Mesenchymal stem cell (in vitro differentiated cells and primary cell): ENCODE results near the gene PPP1R26.

ENCODE experiments used
- DNase-seq: peaks from one replicate; pipeline ENCODE4 v3.0.0-alpha.2; 2013
- H2AFZ ChIP-seq: one replicate; pipeline ENCODE4 v1.6.1; 2013; ENCODE audit warnings: low read depth, mild to moderate bottlenecking, control low read depth, inconsistent platforms, low read length, moderate library complexity
- H2AK5ac ChIP-seq: 2 replicates; pipeline ENCODE4 v1.6.1; 2013; ENCODE audit warnings: low read length, moderate library complexity, mild to moderate bottlenecking, inconsistent platforms; ENCODE audit not compliant: severe bottlenecking
- H2BK120ac ChIP-seq: one replicate; pipeline ENCODE4 v1.6.1; 2013; ENCODE audit warnings: low read depth, mild to moderate bottlenecking, inconsistent platforms, low read length, moderate library complexity
- H2BK12ac ChIP-seq, 2 experiments: one replicate each; pipeline ENCODE4 v1.6.1; 2013; ENCODE audit warnings: inconsistent platforms in 2 of 2, low read length in 2 of 2, mild to moderate bottlenecking in 2 of 2, moderate library complexity in 2 of 2, control low read depth in 1 of 2
- H2BK15ac ChIP-seq: one replicate; pipeline ENCODE4 v1.6.1; 2013; ENCODE audit warnings: mild to moderate bottlenecking, low read depth, inconsistent platforms; ENCODE audit not compliant: poor library complexity, severe bottlenecking
- H2BK5ac ChIP-seq: 2 replicates; pipeline ENCODE4 v1.6.1; 2013; ENCODE audit warnings: low read depth, mild to moderate bottlenecking, low read length, control low read depth, inconsistent platforms; ENCODE audit not compliant: poor library complexity, severe bottlenecking
- H3K14ac ChIP-seq, 2 experiments: one replicate each; pipeline ENCODE4 v1.6.1; 2013; ENCODE audit warnings: inconsistent platforms in 2 of 2, low read length in 2 of 2, control low read depth in 1 of 2, mild to moderate bottlenecking in 1 of 2, moderate library complexity in 1 of 2
- H3K18ac ChIP-seq, 2 experiments: one replicate each; pipeline ENCODE4 v1.6.1; 2013; ENCODE audit warnings: inconsistent platforms in 2 of 2, low read length in 2 of 2, control low read depth in 1 of 2, low read depth in 1 of 2, mild to moderate bottlenecking in 1 of 2
- H3K23ac ChIP-seq, 2 experiments: one replicate each; pipeline ENCODE4 v1.6.1; 2013; ENCODE audit warnings: inconsistent platforms in 2 of 2, low read length in 2 of 2, mild to moderate bottlenecking in 2 of 2, moderate library complexity in 2 of 2, control low read depth in 1 of 2
- H3K27ac ChIP-seq: 2 replicates; pipeline ENCODE4 v1.5.1; 2013; ENCODE audit warnings: mild to moderate bottlenecking, moderate library complexity, low read length, control low read depth, inconsistent platforms; ENCODE audit not compliant: poor library complexity, severe bottlenecking
- H3K27me3 ChIP-seq, 2 experiments: 2 replicates each; pipeline versions ENCODE4 v1.6.1 to v1.7.0; 2013; ENCODE audit warnings: low read length in 2 of 2, mild to moderate bottlenecking in 2 of 2, moderate library complexity in 2 of 2, control low read depth in 1 of 2, inconsistent platforms in 1 of 2; ENCODE audit not compliant: control insufficient read depth in 1 of 2, insufficient read depth in 1 of 2
- H3K36me3 ChIP-seq, 2 experiments: 2 replicates each; pipeline versions ENCODE4 v1.6.1 to v1.7.0; 2013; ENCODE audit warnings: low read length in 2 of 2, control low read depth in 1 of 2, inconsistent platforms in 1 of 2, low read depth in 1 of 2, mild to moderate bottlenecking in 1 of 2; ENCODE audit not compliant: insufficient read depth in 2 of 2, control insufficient read depth in 1 of 2
- H3K4ac ChIP-seq, 2 experiments: one replicate each; pipeline ENCODE4 v1.6.1; 2013; ENCODE audit warnings: inconsistent platforms in 2 of 2, low read length in 2 of 2, mild to moderate bottlenecking in 2 of 2, moderate library complexity in 2 of 2, control low read depth in 1 of 2, low read depth in 1 of 2
- H3K4me1 ChIP-seq: 2 replicates; pipeline ENCODE4 v1.6.1; 2013; ENCODE audit warnings: low read depth, low read length, control low read depth; ENCODE audit not compliant: control insufficient read depth, insufficient read depth
- H3K4me2 ChIP-seq: 2 replicates; pipeline ENCODE4 v1.6.1; 2013; ENCODE audit warnings: low read length, mild to moderate bottlenecking, inconsistent platforms; ENCODE audit not compliant: poor library complexity, severe bottlenecking
- H3K4me3 ChIP-seq, 2 experiments: 2 replicates each; pipeline versions ENCODE4 v1.5.1 to v1.7.0; 2013; ENCODE audit warnings: low read length in 2 of 2, mild to moderate bottlenecking in 2 of 2, control low read depth in 1 of 2, low read depth in 1 of 2; ENCODE audit not compliant: insufficient read depth in 1 of 2
- H3K79me1 ChIP-seq: replicated peaks from 2 replicates; pipeline ENCODE4 v1.6.1; 2013; ENCODE audit warnings: mild to moderate bottlenecking, control low read depth, low read length, inconsistent platforms; ENCODE audit not compliant: poor library complexity, severe bottlenecking
- H3K9ac ChIP-seq: 2 replicates; pipeline ENCODE4 v1.7.0; 2013; ENCODE audit warnings: mild to moderate bottlenecking, low read length, moderate library complexity
- H3K9me3 ChIP-seq: 2 replicates; pipeline ENCODE4 v1.7.0; 2013; ENCODE audit warnings: mild to moderate bottlenecking, low read length; ENCODE audit not compliant: control insufficient read depth
- H4K8ac ChIP-seq: one replicate; pipeline ENCODE4 v1.6.1; 2013; ENCODE audit warnings: inconsistent platforms, mild to moderate bottlenecking, low read length, moderate library complexity
- H4K91ac ChIP-seq: one replicate; pipeline ENCODE4 v1.6.1; 2013; ENCODE audit warnings: mild to moderate bottlenecking, low read length, inconsistent platforms
- WGBS: methylation state at CpG from one replicate; pipeline ENCODE4 v1.1.7; 2013; ENCODE audit warnings: mixed read lengths; 5-methylcytosine and 5-hydroxymethylcytosine counted together

PPP1R26 gene

GRCh38 chr9:135442075-135442474 lies 37.5 kb upstream of the PPP1R26 start:
- H3K36me3 ChIP-seq = no peaks in the 10 kb centered on the region
- H3K4me2 ChIP-seq = no peak overlapping the region
- H2BK15ac ChIP-seq = no peak overlapping the region
- peaks cover 0 to 32% of the 10 kb centered on the region in 2 experiments for H3K27me3 ChIP-seq
- H3K4me1 ChIP-seq = no peaks in the 10 kb centered on the region
- H2BK5ac ChIP-seq = no peak overlapping the region
- no peak overlapping the region for H2AK5ac ChIP-seq
- H3K4ac ChIP-seq = no peak overlapping the region
- 91% methylated on average over 10 of the region's 10 CpGs for WGBS
- no peak overlapping the region for H3K18ac ChIP-seq
- no peak overlapping the region for H2BK120ac ChIP-seq
- no peak overlapping the region for H2AFZ ChIP-seq
- no peak overlapping the region for H4K8ac ChIP-seq
- no peak overlapping the region for H4K91ac ChIP-seq
- no peak overlapping the region for H3K23ac ChIP-seq
- H3K4me3 ChIP-seq = no peak overlapping the region
- H3K9ac ChIP-seq = no peak overlapping the region
- H3K27ac ChIP-seq = no peak overlapping the region
- no peaks in the 10 kb centered on the region for H3K79me1 ChIP-seq
- no peaks in the 10 kb centered on the region for H3K9me3 ChIP-seq
- no peak overlapping the region for H2BK12ac ChIP-seq
- H3K14ac ChIP-seq = no peak overlapping the region
- DNase-seq = no peak

- Histone ChIP-seq H2BK12ac (no peak overlapping the region), H3K4me1 (no peaks in the 10 kb centered on the region), H2BK5ac (no peak overlapping the region), H3K14ac (no peak overlapping the region), H2AFZ (no peak overlapping the region), H4K91ac (no peak overlapping the region), H3K18ac (no peak overlapping the region), H3K36me3 (no peaks in the 10 kb centered on the region), H3K4me3 (no peak overlapping the region), H3K4ac (no peak overlapping the region), H3K27ac (no peak overlapping the region), H3K27me3 (peaks cover 0 to 32% of the 10 kb centered on the region in 2 experiments), H3K23ac (no peak overlapping the region), H3K9me3 (no peaks in the 10 kb centered on the region), H3K9ac (no peak overlapping the region), H4K8ac (no peak overlapping the region), H3K4me2 (no peak overlapping the region), H2AK5ac (no peak overlapping the region), H2BK120ac (no peak overlapping the region), H2BK15ac (no peak overlapping the region), H3K79me1 (no peaks in the 10 kb centered on the region)
- WGBS = 80% methylated on average over 28 of the region's 28 CpGs
- no peak for DNase-seq
Observed at GRCh38 chr9:135443797-135444425, 35.7 kb upstream of the PPP1R26 start.

- H4K8ac ChIP-seq = no peak overlapping the region
- H2BK120ac ChIP-seq = no peak overlapping the region
- peaks cover 0 to 22% of the 10 kb centered on the region in 2 experiments for H3K27me3 ChIP-seq
- H3K79me1 ChIP-seq = no peaks in the 10 kb centered on the region
- no peak for DNase-seq
- 74% methylated on average over 12 of the region's 12 CpGs for whole genome bisulfite sequencing
- no peaks in the 10 kb centered on the region for H3K36me3 ChIP-seq
- H3K9ac ChIP-seq = no peak overlapping the region
- no peak overlapping the region for H2BK15ac ChIP-seq
- no peak overlapping the region for H2BK12ac ChIP-seq
- H3K27ac ChIP-seq = no peak overlapping the region
- no peak overlapping the region for H3K4me3 ChIP-seq
- H3K18ac ChIP-seq = no peak overlapping the region
- no peaks in the 10 kb centered on the region for H3K4me1 ChIP-seq
- H3K23ac ChIP-seq = no peak overlapping the region
- H3K4ac ChIP-seq = no peak overlapping the region
- H4K91ac ChIP-seq = no peak overlapping the region
- H3K14ac ChIP-seq = no peak overlapping the region
- no peak overlapping the region for H2BK5ac ChIP-seq
- H3K9me3 ChIP-seq = no peaks in the 10 kb centered on the region
- H2AFZ ChIP-seq = no peak overlapping the region
- no peak overlapping the region for H3K4me2 ChIP-seq
- no peak overlapping the region for H2AK5ac ChIP-seq
Observed at GRCh38 chr9:135447126-135447525, 32.5 kb upstream of the PPP1R26 start.

GRCh38 chr9:135448663-135449100 lies 30.9 kb upstream of the PPP1R26 start:
- H2BK15ac ChIP-seq = no peak overlapping the region
- no peak overlapping the region for H3K23ac ChIP-seq
- H3K9ac ChIP-seq = no peak overlapping the region
- no peak overlapping the region for H3K4ac ChIP-seq
- H3K14ac ChIP-seq = no peak overlapping the region
- no peak overlapping the region for H3K27ac ChIP-seq
- H3K4me1 ChIP-seq = no peaks in the 10 kb centered on the region
- no peak overlapping the region for H4K91ac ChIP-seq
- no peak overlapping the region for H2AFZ ChIP-seq
- H3K4me3 ChIP-seq = no peak overlapping the region
- DNase-seq = no peak
- H3K36me3 ChIP-seq = no peaks in the 10 kb centered on the region
- H3K79me1 ChIP-seq = no peaks in the 10 kb centered on the region
- WGBS = 74% methylated on average over 11 of the region's 11 CpGs
- H3K9me3 ChIP-seq = no peaks in the 10 kb centered on the region
- no peak overlapping the region for H4K8ac ChIP-seq
- H3K4me2 ChIP-seq = no peak overlapping the region
- H2BK5ac ChIP-seq = no peak overlapping the region
- no peak overlapping the region for H2AK5ac ChIP-seq
- H3K27me3 ChIP-seq = peaks cover 0 to 14% of the 10 kb centered on the region in 2 experiments
- no peak overlapping the region for H2BK120ac ChIP-seq
- H2BK12ac ChIP-seq = no peak overlapping the region
- no peak overlapping the region for H3K18ac ChIP-seq
